MCF 10A (cell line): Measurements from ENCODE around the gene LEFTY1. TPM values are rescaled to one million over a fixed set of nuclear protein-coding genes. Genes with fewer than 3 reads are reported as not detected.

Experiments
- BruUV-seq: library from RNA; stranded (reverse); fragments of 400-500 nt; replicated peaks from 2 replicates; lab custom pipeline; 2021; lab: Mats Ljungman, UMichigan
- CTCF ChIA-PET: fragments of 300-600 bp; sonication (Branson Sonifier 250); formaldehyde crosslinking; extraction: SDS; loops from one replicate; lab custom pipeline; 2021; ENCODE audit warnings: antibody characterized with exemption, inconsistent platforms; lab: Yijun Ruan, JAX
- POLR2A ChIA-PET: fragments of 300-600, 350-650 bp; sonication (Branson Sonifier 250); formaldehyde crosslinking; extraction: SDS; loops from one replicate; lab custom pipeline; 2020; ENCODE audit warnings: antibody characterized with exemption, inconsistent platforms; lab: Yijun Ruan, JAX
- DNase-seq: peaks from one replicate; pipeline ENCODE4 v3.0.0-alpha.2; 2018; ENCODE audit not compliant: unreplicated experiment
- H3K27ac Mint-ChIP-seq: one replicate; pipeline ENCODE4 v1.8.0; 2022; ENCODE audit warnings: mild to moderate bottlenecking, low read depth, mixed read lengths; ENCODE audit not compliant: unreplicated experiment
- H3K27me3 Mint-ChIP-seq: one replicate; pipeline ENCODE4 v1.8.0; 2022; ENCODE audit warnings: mixed read lengths; ENCODE audit not compliant: insufficient read depth, unreplicated experiment
- H3K36me3 Mint-ChIP-seq: one replicate; pipeline ENCODE4 v1.8.0; 2022; ENCODE audit warnings: mild to moderate bottlenecking, moderate library complexity, mixed read lengths; ENCODE audit not compliant: insufficient read depth, unreplicated experiment
- H3K4me1 Mint-ChIP-seq: one replicate; pipeline ENCODE4 v1.8.0; 2022; ENCODE audit warnings: mixed read lengths; ENCODE audit not compliant: insufficient read depth, unreplicated experiment
- H3K4me3 Mint-ChIP-seq: one replicate; pipeline ENCODE4 v1.8.0; 2022; ENCODE audit warnings: mild to moderate bottlenecking, moderate library complexity, mixed read lengths; ENCODE audit not compliant: unreplicated experiment
- H3K9me3 Mint-ChIP-seq: one replicate; pipeline ENCODE4 v1.8.0; 2022; ENCODE audit warnings: mixed read lengths; ENCODE audit not compliant: unreplicated experiment
- CTCF ChIP-seq: fragments of 200-600 bp; IDR thresholded peaks from one replicate; pipeline ENCODE4 v1.8.0; 2022; ENCODE audit warnings: antibody characterized with exemption, mild to moderate bottlenecking; ENCODE audit not compliant: unreplicated experiment
- intact Hi-C: fragments of 100-400 bp; cut with micrococcal nuclease; formaldehyde crosslinking; loops from 2 replicates; pipeline ENCODE4 v1.14.1; 2022
- total RNA-seq: library from RNA; stranded (reverse); gene quantifications from 2 replicates; pipeline ENCODE4 v1.2.3, GENCODE V29; 2022

The LEFTY1 gene
- total RNA-seq, 1 experiment from 2014 or later = not detected

- POLR2A ChIA-PET = interaction anchor here (0.6 to 2.3 kb wide), 6 partner anchors 10 to 52 kb away, joined by 3 to 14 read pairs (median 4); partner anchors contain the start of genes PYCR2 and TMEM63A
- H3K27me3 Mint-ChIP-seq = no peaks in the 10 kb centered on the region
Measured at GRCh38 chr1:225871359-225872074, 17.4 kb downstream of the LEFTY1 start.

GRCh38 chr1:225870911-225871310 lies 18.0 kb downstream of the LEFTY1 start:
- H3K36me3 Mint-ChIP-seq = peaks cover 62% of the 10 kb centered on the region
- intact Hi-C loops = no loop called here
- no TSS peak for BruUV-seq
- CTCF ChIA-PET = interaction anchor here (0.6 to 3.0 kb wide), 9 partner anchors 11 to 396 kb away, joined by 3 to 15 read pairs (median 4); partner anchors contain the start of gene TMEM63A
- H3K9me3 Mint-ChIP-seq = no peaks in the 10 kb centered on the region
- no peaks in the 10 kb centered on the region for H3K27me3 Mint-ChIP-seq
- H3K4me3 Mint-ChIP-seq = no peak overlapping the region
- no peak for TF ChIP-seq CTCF
- peaks cover 8% of the 10 kb centered on the region for H3K4me1 Mint-ChIP-seq
- POLR2A ChIA-PET = interaction anchor here (0.6 to 2.3 kb wide), 6 partner anchors 11 to 53 kb away, joined by 3 to 14 read pairs (median 4); partner anchors contain the start of gene TMEM63A
- DNase-seq = no peak
- no peak overlapping the region for H3K27ac Mint-ChIP-seq

More at GRCh38 chr1:225871359-225872074, 17.4 kb downstream of the LEFTY1 start:
- Mint-ChIP-seq H3K4me3 (no peak overlapping the region), H3K9me3 (no peaks in the 10 kb centered on the region), H3K27ac (no peak overlapping the region), H3K36me3 (peaks cover 64% of the 10 kb centered on the region), H3K4me1 (peaks cover 13% of the 10 kb centered on the region)
- no peak for DNase-seq
- CTCF ChIA-PET = interaction anchor here (0.6 to 3.0 kb wide), 12 partner anchors 8 to 427 kb away, joined by 3 to 15 read pairs (median 4); partner anchors contain the start of gene TMEM63A
- TF ChIP-seq CTCF = no peak
- intact Hi-C loops = no loop called here
- no TSS peak for BruUV-seq

GRCh38 chr1:225868631-225869330 lies 20.2 kb downstream of the LEFTY1 start:
- DNase-seq = no peak
- no peak for TF ChIP-seq CTCF
- H3K4me3 Mint-ChIP-seq = no peak overlapping the region
- no TSS peak for BruUV-seq
- no peaks in the 10 kb centered on the region for H3K27me3 Mint-ChIP-seq
- H3K27ac Mint-ChIP-seq = no peak overlapping the region
- CTCF ChIA-PET = interaction anchor here (0.6 to 2.6 kb wide), 5 partner anchors 9 to 97 kb away, joined by 3 to 10 read pairs (median 4); partner anchors contain the start of genes LEFTY1 and TMEM63A
- H3K9me3 Mint-ChIP-seq = no peaks in the 10 kb centered on the region
- POLR2A ChIA-PET = interaction anchor here (1.1 kb wide), 1 partner anchor 12 kb away, joined by 3 read pairs; no protein-coding TSS in a partner anchor
- no peaks in the 10 kb centered on the region for H3K4me1 Mint-ChIP-seq
- intact Hi-C loops = no loop called here
- H3K36me3 Mint-ChIP-seq = peaks cover 65% of the 10 kb centered on the region

- BruUV-seq = no TSS peak
- no peaks in the 10 kb centered on the region for H3K9me3 Mint-ChIP-seq
- no peak overlapping the region for H3K27ac Mint-ChIP-seq
- peaks cover 64% of the 10 kb centered on the region for H3K36me3 Mint-ChIP-seq
- ChIA-PET CTCF (interaction anchor here (0.5 to 0.9 kb wide), 2 partner anchors 69 to 109 kb away, joined by 3 read pairs; no protein-coding TSS in a partner anchor), POLR2A (interaction anchor here (0.6 kb wide), 1 partner anchor 25 kb away, joined by 3 read pairs; no protein-coding TSS in a partner anchor)
- no peak for TF ChIP-seq CTCF
- intact Hi-C loops = no loop called here
- H3K4me3 Mint-ChIP-seq = no peak overlapping the region
- H3K4me1 Mint-ChIP-seq = no peaks in the 10 kb centered on the region
- DNase-seq = no peak
- no peaks in the 10 kb centered on the region for H3K27me3 Mint-ChIP-seq
Measured at GRCh38 chr1:225866981-225867380, 22.0 kb downstream of the LEFTY1 start.
